K562 (cell line): ENCODE data around the gene UBA52. TPM values are rescaled to one million over a fixed set of nuclear protein-coding genes. Genes with fewer than 3 reads are reported as not detected.

Experiments
- ATAC-seq: fragments of 200-7000 bp; cut with Tn5 transposase; 3 replicates; pipeline ENCODE4 v1.9.1; 2020; ENCODE audit warnings: moderate library complexity
- BruUV-seq: library from RNA; stranded (reverse); fragments of 400-500 nt; replicated peaks from 2 replicates; lab custom pipeline; 2021; lab: Mats Ljungman, UMichigan
- CTCF ChIA-PET: fragments of 300-600 bp; formaldehyde crosslinking; extraction: SDS; loops from one replicate; lab custom pipeline; 2021; ENCODE audit warnings: low intra/inter-chr PET ratio; lab: Yijun Ruan, JAX
- POLR2A ChIA-PET: fragments of 300-600, 350-650 bp; sonication (Branson Sonifier 250); formaldehyde crosslinking; extraction: SDS; loops from one replicate; lab custom pipeline; 2021; ENCODE audit warnings: antibody characterized with exemption, inconsistent platforms; lab: Yijun Ruan, JAX
- DNase-seq, 4 experiments: peaks; one replicate each; pipeline versions ENCODE4 v3.0.0 to v3.0.0-alpha.2; 2011 to 2018; ENCODE audit warnings: low spot score in 3 of 4, mixed read lengths in 3 of 4; ENCODE audit errors: extremely low read depth in 1 of 4
- FAIRE-seq: peaks from 2 replicates; lab custom pipeline; 2011; peaks lifted over from hg19 to GRCh38; lab: Jason Lieb, UNC
- H2AFZ ChIP-seq: 2 replicates; pipeline ENCODE4 v1.6.0; 2011; ENCODE audit warnings: low read depth, low read length, control low read depth, inconsistent platforms
- H3K27ac ChIP-seq: fragments of 200-600 bp; 3 replicates; pipeline ENCODE4 v1.8.0; 2011; ENCODE audit warnings: low read depth, mild to moderate bottlenecking, control low read depth, inconsistent platforms, low read length, moderate library complexity, mixed read lengths; ENCODE audit errors: extremely low read depth
- H3K27me3 ChIP-seq, 2 experiments: fragments of 300-600 bp in 1 of 2; 2 replicates in 1 of 2; 3 replicates in 1 of 2; pipeline versions ENCODE4 v1.6.0 to v1.8.0; 2011; ENCODE audit warnings: inconsistent platforms in 2 of 2, low read length in 2 of 2, mild to moderate bottlenecking in 1 of 2, mixed read lengths in 1 of 2, moderate library complexity in 1 of 2; ENCODE audit not compliant: control insufficient read depth in 2 of 2, insufficient read depth in 2 of 2
- H3K36me3 ChIP-seq: fragments of 300-600 bp; 3 replicates; pipeline ENCODE4 v1.8.0; 2011; ENCODE audit warnings: mild to moderate bottlenecking, low read length, inconsistent platforms; ENCODE audit not compliant: control insufficient read depth, insufficient read depth
- H3K4me1 ChIP-seq, 2 experiments: fragments of 200-600 bp in 1 of 2; replicated peaks in 1 of 2; 2 replicates in 1 of 2; 3 replicates in 1 of 2; pipeline versions ENCODE4 v1.5.1 to v1.8.0; 2011; ENCODE audit warnings: inconsistent platforms in 2 of 2, low read length in 2 of 2, mild to moderate bottlenecking in 1 of 2, mixed read lengths in 1 of 2, moderate library complexity in 1 of 2; ENCODE audit not compliant: control insufficient read depth in 2 of 2, insufficient read depth in 2 of 2
- H3K4me2 ChIP-seq: 2 replicates; pipeline ENCODE4 v1.6.1; 2011; ENCODE audit warnings: low read length, control low read depth, inconsistent platforms, mixed read lengths; ENCODE audit not compliant: insufficient read depth
- H3K4me3 ChIP-seq: fragments of 200-600 bp; sonication (generic), shearing (Covaris generic); 2 replicates; pipeline ENCODE4 v1.5.1; 2016; ENCODE audit warnings: control low read depth, inconsistent platforms
- H3K79me2 ChIP-seq: fragments of 200-600 bp; 3 replicates; pipeline ENCODE4 v1.8.0; 2011; ENCODE audit warnings: low read length, inconsistent platforms; ENCODE audit not compliant: control insufficient read depth, insufficient read depth
- H3K9ac ChIP-seq, 2 experiments: 2 replicates each; pipeline versions ENCODE4 v1.6.0 to v1.6.1; 2011; ENCODE audit warnings: low read depth in 2 of 2, low read length in 2 of 2, control low read depth in 1 of 2, inconsistent platforms in 1 of 2, mild to moderate bottlenecking in 1 of 2, mixed read lengths in 1 of 2; ENCODE audit not compliant: insufficient read depth in 1 of 2
- H3K9me1 ChIP-seq: one replicate; pipeline ENCODE4 v1.6.0; 2011; ENCODE audit warnings: inconsistent platforms, mild to moderate bottlenecking, low read length, moderate library complexity; ENCODE audit not compliant: control insufficient read depth, insufficient read depth
- H3K9me3 ChIP-seq: replicated peaks from 2 replicates; pipeline ENCODE4 v1.5.1; 2011; ENCODE audit warnings: low read depth, low read length, inconsistent platforms; ENCODE audit not compliant: control insufficient read depth, insufficient read depth
- H4K20me1 ChIP-seq: replicated peaks from 2 replicates; pipeline ENCODE4 v1.6.1; 2011; ENCODE audit warnings: low read length, inconsistent platforms, mixed read lengths; ENCODE audit not compliant: control insufficient read depth, insufficient read depth
- BMI1 ChIP-seq: fragments of 150-350 bp; IDR thresholded peaks from 2 replicates; pipeline ENCODE4 v1.6.1; 2014; ENCODE audit warnings: low read length
- HDAC6 ChIP-seq: IDR thresholded peaks from 2 replicates; pipeline ENCODE4 v1.6.1; 2012; ENCODE audit warnings: low read depth, mild to moderate bottlenecking, control low read depth, inconsistent platforms, low read length, moderate library complexity
- POLR2AphosphoS5 ChIP-seq: IDR thresholded peaks from 2 replicates; pipeline ENCODE4 v1.6.1; 2011; ENCODE audit warnings: mild to moderate bottlenecking, low read depth, low read length, moderate library complexity; ENCODE audit not compliant: control insufficient read depth, insufficient read depth
- whole genome bisulfite sequencing: fragments of 100-300 bp; shearing (Covaris generic); methylation state at CpG from one replicate; pipeline ENCODE4 v1.1.6; 2016; ENCODE audit warnings: low coverage, mixed read lengths; ENCODE audit not compliant: insufficient coverage; ENCODE audit errors: missing lambda C conversion rate; 5-methylcytosine and 5-hydroxymethylcytosine counted together
- in situ Hi-C: fragments of 300-500 bp; cut with MboI; formaldehyde crosslinking; loops from 4 replicates; pipeline ENCODE4 v1.15.0; 2018; ENCODE audit warnings: inconsistent platforms, mixed read lengths
- intact Hi-C: fragments of 100-400 bp; cut with micrococcal nuclease; formaldehyde crosslinking; loops from 2 replicates; pipeline ENCODE4 v1.14.2; 2022
- polyA plus RNA-seq, 8 experiments: library from polyadenylated mRNA; depleted of rRNA in 4 of 8; stranded (reverse) in 5 of 8; unstranded in 3 of 8; fragments of >200 nt; fragmentation: Nextera tagmentation in 2 of 8; fragmentation: Illumina TruSeq in 1 of 8; extraction: Ambion mirVana in 2 of 8; extraction: Trizol in 1 of 8; gene quantifications; 2 replicates each; pipeline versions ENCODE4 v1.2.1 to v1.2.3, GENCODE V29; 2011 to 2014; ENCODE audit warnings: inconsistent platforms in 1 of 8, missing spikeins in 1 of 8
- total RNA-seq, 7 experiments: library from RNA; depleted of rRNA in 6 of 7; stranded (reverse); fragments of >200 nt in 6 of 7; fragmentation: Illumina TruSeq in 2 of 7; extraction: Trizol in 2 of 7; gene quantifications; 2 replicates each; pipeline versions ENCODE4 v1.2.1 to v1.2.3, GENCODE V29; 2011 to 2021; ENCODE audit warnings: low replicate concordance in 1 of 7
- TF ChIP-seq, protein P1 (sequence below): sonication (generic); formaldehyde crosslinking; IDR thresholded peaks from 2 replicates; pipeline ENCODE4 v1.8.0; 2023; ENCODE audit warnings: mild to moderate bottlenecking, missing genetic modification reagents

Gene UBA52
- total and polyA plus RNA-seq, 9 of the 15 experiments (the other 6 are each of a cell fraction or from before 2014, with no cell fraction given) = 1,110 to 2,751 (median 1,733) TPM

DNA sequence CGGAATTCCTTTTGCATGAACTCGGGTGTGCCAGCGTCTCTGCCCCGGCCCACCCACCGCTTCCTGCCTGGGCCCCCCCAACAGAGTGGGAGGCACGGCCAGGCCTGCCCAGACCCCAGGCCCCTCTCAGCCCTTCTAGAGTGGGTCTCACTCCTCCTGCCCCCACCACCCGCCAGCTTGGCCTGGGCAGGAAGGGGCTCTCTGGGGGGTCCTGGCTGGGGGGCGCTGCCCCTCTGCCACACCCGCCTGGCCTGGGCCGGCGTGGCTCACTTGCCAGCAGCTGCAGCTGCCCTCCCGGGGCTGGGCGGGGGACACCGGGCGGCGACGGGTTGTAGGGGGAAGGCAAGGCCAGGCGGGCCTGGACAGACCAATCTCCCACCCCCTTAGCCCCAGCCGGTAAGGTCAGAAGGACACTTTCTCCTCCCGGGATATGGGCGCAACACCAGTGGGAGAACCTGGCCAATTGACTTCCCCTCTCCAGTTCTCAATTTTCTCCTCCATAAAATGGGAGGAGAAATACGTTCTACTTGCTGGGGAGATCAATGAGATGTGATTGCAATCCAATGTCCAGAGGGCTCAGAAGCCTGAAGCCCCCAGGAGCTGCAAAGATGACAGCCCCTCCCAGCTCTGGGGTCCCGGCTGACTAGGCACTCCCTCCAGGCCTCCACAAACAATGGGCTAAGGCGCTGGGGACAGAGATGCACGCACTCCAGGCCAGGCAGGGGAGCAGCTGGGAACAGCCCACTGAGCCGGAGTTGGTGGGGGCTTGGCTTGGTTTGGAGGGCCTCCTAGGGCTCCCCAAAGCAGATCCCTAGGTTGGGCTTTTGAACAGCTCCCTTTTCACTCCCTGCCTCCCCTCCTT, 32.5 kb downstream of the UBA52 start:
- 25% methylated on average over 13 of the region's 26 CpGs for WGBS
- Histone ChIP-seq H3K9me1 (no peaks in the 10 kb centered on the region), H3K4me3 (no peak overlapping the region), H2AFZ (no peak overlapping the region), H3K4me1 (peaks cover 0 to 49% of the 10 kb centered on the region in 2 experiments; a peak in 2 of 5 replicates), H3K9me3 (no peaks in the 10 kb centered on the region), H3K79me2 (no peaks in the 10 kb centered on the region), H3K27me3 (peaks cover 23 to 43% of the 10 kb centered on the region in 2 experiments), H4K20me1 (peaks cover 16% of the 10 kb centered on the region), H3K9ac (no peak overlapping the region), H3K36me3 (no peaks in the 10 kb centered on the region), H3K4me2 (no peak overlapping the region), H3K27ac (no peak overlapping the region)
- ATAC-seq (no peak), DNase-seq (no peak), FAIRE-seq (no peak)
- BruUV-seq = no TSS peak
- in situ Hi-C loops = no loop called here
- CTCF ChIA-PET = no interaction called here
- POLR2A ChIA-PET = interaction anchor here (0.7 kb wide), 1 partner anchor 12 kb away, joined by 3 read pairs; no protein-coding TSS in a partner anchor
- intact Hi-C loops = no loop called here
- no peak for TF ChIP-seq POLR2AphosphoS5
- TF ChIP-seq HDAC6 = no peak
- TF ChIP-seq, protein P1, sequence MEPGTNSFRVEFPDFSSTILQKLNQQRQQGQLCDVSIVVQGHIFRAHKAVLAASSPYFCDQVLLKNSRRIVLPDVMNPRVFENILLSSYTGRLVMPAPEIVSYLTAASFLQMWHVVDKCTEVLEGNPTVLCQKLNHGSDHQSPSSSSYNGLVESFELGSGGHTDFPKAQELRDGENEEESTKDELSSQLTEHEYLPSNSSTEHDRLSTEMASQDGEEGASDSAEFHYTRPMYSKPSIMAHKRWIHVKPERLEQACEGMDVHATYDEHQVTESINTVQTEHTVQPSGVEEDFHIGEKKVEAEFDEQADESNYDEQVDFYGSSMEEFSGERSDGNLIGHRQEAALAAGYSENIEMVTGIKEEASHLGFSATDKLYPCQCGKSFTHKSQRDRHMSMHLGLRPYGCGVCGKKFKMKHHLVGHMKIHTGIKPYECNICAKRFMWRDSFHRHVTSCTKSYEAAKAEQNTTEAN (CRISPR knock-in tag) = no peak
- no peak for TF ChIP-seq BMI1
